Thoracic aorta (tissue), 2 donors: ENCODE results near the gene PGAM4. TPM values are rescaled to one million over a fixed set of nuclear protein-coding genes. Genes with fewer than 3 reads are reported as not detected.
"Not testable (repeated sequence)": the region's sequence is repeated elsewhere in the genome, so short reads cannot be mapped to it uniquely, and the experiment has no call there.

Source experiments
- ATAC-seq: fragments of 150-250 bp; one replicate; pipeline ENCODE4 v1.8.0; 2017; ENCODE audit warnings: low read depth; ENCODE audit not compliant: insufficient number of reproducible peaks, low FRiP score
- DNase-seq: peaks from one replicate; pipeline ENCODE4 v3.0.0-alpha.2; 2020; ENCODE audit warnings: low spot score
- H3K27ac ChIP-seq, 2 donors: fragments of 200-600 bp; sonication (generic); 1 replicate in 1 of 2; 2 replicates in 1 of 2; pipeline ENCODE4 v1.5.1; 2016; ENCODE audit warnings: mild to moderate bottlenecking in 2 of 2, moderate library complexity in 2 of 2
- H3K27me3 ChIP-seq: fragments of 200-600 bp; sonication (generic); replicated peaks from 2 replicates; pipeline ENCODE4 v1.6.0; 2016; ENCODE audit warnings: mild to moderate bottlenecking; ENCODE audit not compliant: insufficient read depth
- H3K36me3 ChIP-seq: fragments of 200-600 bp; sonication (generic); one replicate; pipeline ENCODE4 v1.5.1; 2016
- H3K4me1 ChIP-seq, 2 donors: fragments of 200-600 bp; sonication (generic); 1 replicate in 1 of 2; 2 replicates in 1 of 2; pipeline versions ENCODE4 v1.5.1 to v1.6.0; 2016; ENCODE audit warnings: low read depth in 2 of 2, mild to moderate bottlenecking in 1 of 2; ENCODE audit not compliant: control insufficient read depth in 1 of 2
- H3K4me3 ChIP-seq: fragments of 200-600 bp; sonication (generic); 2 replicates; pipeline ENCODE4 v1.5.1; 2016; ENCODE audit warnings: mild to moderate bottlenecking
- H3K9me3 ChIP-seq: fragments of 200-600 bp; sonication (generic); 2 replicates; pipeline ENCODE4 v1.5.1; 2016
- CTCF ChIP-seq: fragments of 200-600 bp; sonication (generic); IDR thresholded peaks from one replicate; pipeline ENCODE4 v1.5.1; 2019; ENCODE audit warnings: antibody characterized with exemption
- total RNA-seq, 2 donors: library from RNA; depleted of rRNA; stranded (reverse); fragments of >200 nt; gene quantifications; one replicate each; pipeline versions ENCODE4 v1.1.0 to v1.2.3, GENCODE V29; 2016

PGAM4 gene
- total RNA-seq, 2 donors from 2014 or later = not detected

DNA sequence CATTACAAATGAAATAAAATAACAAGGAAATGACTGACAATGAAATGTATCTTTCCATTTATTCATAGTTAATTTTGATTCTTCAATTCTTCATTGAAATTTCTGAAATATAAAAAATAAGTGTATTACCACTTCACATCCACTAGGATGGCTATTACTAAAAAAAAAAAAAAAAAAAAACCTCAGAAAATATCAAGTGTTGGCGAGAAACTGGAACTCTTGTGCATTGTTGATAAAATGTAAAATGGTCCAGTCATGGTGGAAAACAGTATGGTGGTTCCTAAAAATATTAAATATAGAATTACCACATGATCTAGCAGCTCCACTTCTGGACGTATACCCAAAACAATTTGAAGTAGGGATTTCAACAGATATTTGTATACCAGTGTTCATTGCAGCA is 22.9 kb downstream of the PGAM4 start:
- ATAC-seq (no peak), DNase-seq (no peak)
- Histone ChIP-seq H3K9me3 (no peaks in the 10 kb centered on the region), H3K27me3 (no peaks in the 10 kb centered on the region), H3K4me3 (no peak overlapping the region), H3K36me3 (no peaks in the 10 kb centered on the region), H3K27ac (no peak overlapping the region), H3K4me1 (peaks cover 0 to 6% of the 10 kb centered on the region in 2 donors)
- TF ChIP-seq CTCF = no peak

DNA sequence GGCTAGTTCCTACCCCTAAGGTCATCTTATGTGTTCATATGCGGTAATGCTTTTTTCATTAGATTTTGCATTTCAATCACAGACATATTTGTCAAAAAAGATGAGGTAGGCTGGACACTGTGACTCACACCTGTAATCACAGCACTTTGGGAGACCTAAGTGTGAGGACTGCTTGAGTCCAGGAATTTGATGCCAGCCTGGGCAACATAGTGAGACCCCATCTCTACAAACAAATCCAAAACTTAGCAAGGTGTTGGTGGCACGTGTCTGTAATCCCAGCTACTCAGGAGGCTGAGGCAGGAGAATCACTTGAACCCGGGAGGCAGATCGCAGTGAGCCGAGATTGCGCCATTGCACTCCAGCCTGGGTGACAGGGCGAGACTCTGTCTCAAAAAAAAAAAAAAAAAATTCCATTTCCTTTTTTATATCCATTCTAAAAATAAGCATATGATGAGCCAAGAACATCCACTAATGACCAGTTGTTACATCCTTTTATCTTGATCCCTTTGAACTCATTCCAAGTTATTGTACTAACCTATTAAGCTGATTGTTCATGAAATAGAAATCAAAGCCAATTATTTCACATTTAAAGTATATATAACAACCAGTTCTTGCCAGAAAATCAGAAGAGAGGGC is 23.4 kb downstream of the PGAM4 start:
- peaks cover 0 to 6% of the 10 kb centered on the region in 2 donors for H3K4me1 ChIP-seq
- no peak overlapping the region for H3K27ac ChIP-seq
- no peak for TF ChIP-seq CTCF
- no peak overlapping the region for H3K4me3 ChIP-seq
- no peaks in the 10 kb centered on the region for H3K36me3 ChIP-seq
- no peak for DNase-seq
- H3K27me3 ChIP-seq = no peaks in the 10 kb centered on the region
- no peaks in the 10 kb centered on the region for H3K9me3 ChIP-seq
- no peak for ATAC-seq

- ATAC-seq, H3K4me1 ChIP-seq, H3K36me3 ChIP-seq, H3K4me3 ChIP-seq, H3K27me3 ChIP-seq, DNase-seq, H3K9me3 ChIP-seq, H3K27ac ChIP-seq: not testable (repeated sequence)
Observed at GRCh38 chrX:77945031-77945430, 24.4 kb downstream of the PGAM4 start.

DNA sequence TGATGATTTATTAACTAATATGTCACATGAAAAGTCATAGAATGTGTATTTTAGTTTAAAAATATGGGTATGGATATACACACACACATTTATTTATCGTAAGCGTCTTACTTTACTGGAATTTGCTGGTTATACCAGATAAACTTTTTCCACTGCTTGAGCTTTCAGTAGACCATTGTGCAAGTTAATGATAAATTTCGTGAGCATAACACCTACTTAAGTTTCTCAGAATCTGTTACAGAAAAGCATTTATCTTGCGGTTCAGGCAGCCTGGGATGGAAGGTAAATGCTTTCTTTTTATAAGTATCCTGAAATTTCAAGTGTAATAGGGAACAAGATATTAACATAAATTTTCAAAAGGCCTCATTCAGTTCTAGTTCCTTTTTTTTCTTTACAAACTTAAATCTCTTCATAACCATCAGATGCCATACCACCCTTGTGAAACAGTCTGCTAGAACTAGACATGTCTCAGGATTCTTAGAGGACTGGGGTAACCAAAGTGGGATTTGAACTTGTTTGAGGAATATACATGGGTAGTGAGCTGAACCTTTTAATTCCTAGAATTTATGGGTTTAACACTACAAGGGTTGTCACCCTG is 31.3 kb downstream of the PGAM4 start:
- no peak for ATAC-seq
- no peak for DNase-seq
- Histone ChIP-seq H3K27ac (no peak overlapping the region), H3K36me3 (no peaks in the 10 kb centered on the region), H3K9me3 (no peaks in the 10 kb centered on the region), H3K4me3 (no peak overlapping the region), H3K27me3 (no peaks in the 10 kb centered on the region), H3K4me1 (peaks cover 0 to 22% of the 10 kb centered on the region in 2 donors)
- TF ChIP-seq CTCF = no peak

- no peak for TF ChIP-seq CTCF
- no peak overlapping the region for H3K27ac ChIP-seq
- ATAC-seq (no peak), DNase-seq (no peak)
- H3K9me3 ChIP-seq = no peaks in the 10 kb centered on the region
- H3K27me3 ChIP-seq = no peaks in the 10 kb centered on the region
- peaks cover 0 to 22% of the 10 kb centered on the region in 2 donors for H3K4me1 ChIP-seq
- H3K4me3 ChIP-seq = no peak overlapping the region
- H3K36me3 ChIP-seq = no peaks in the 10 kb centered on the region
Observed at GRCh38 chrX:77937291-77937690, 32.1 kb downstream of the PGAM4 start.

DNA sequence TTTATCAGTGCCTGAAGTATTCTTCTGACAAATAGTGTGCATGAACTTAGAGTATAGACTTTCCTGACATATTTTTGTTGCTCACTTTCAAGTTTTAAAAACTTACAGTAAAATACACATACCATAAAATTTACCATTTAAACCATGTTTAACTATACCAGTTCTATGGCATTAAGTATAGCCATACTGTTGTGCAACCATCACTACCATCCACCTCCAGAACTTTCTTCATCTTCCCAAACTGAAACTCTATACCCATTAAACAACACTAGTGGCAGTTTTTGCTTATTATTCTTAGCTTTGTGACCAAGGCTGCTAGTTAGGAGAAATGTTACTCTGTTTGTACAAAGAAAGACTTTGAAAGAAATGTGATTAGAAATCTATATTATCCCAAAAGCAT is 33.1 kb downstream of the PGAM4 start:
- Histone ChIP-seq H3K9me3 (no peaks in the 10 kb centered on the region), H3K27me3 (no peaks in the 10 kb centered on the region), H3K36me3 (no peaks in the 10 kb centered on the region), H3K4me1 (peaks cover 0 to 22% of the 10 kb centered on the region in 2 donors), H3K4me3 (no peak overlapping the region), H3K27ac (peak overlapping the region in 1 of 2 donors; percentile 11)
- DNase-seq (no peak), ATAC-seq (no peak)
- no peak for TF ChIP-seq CTCF
